Esophagus squamous epithelium (tissue), 5 donors: ENCODE measurements around the gene DNAJC30. TPM values are rescaled to one million over a fixed set of nuclear protein-coding genes. Genes with fewer than 3 reads are reported as not detected.

Experiments used
- DNase-seq: peaks from one replicate; lab custom pipeline; 2025; lab: John Stamatoyannopoulos, UW
- H3K27ac ChIP-seq, 4 donors: fragments of 200-600 bp; sonication (generic); one replicate each; pipeline ENCODE4 v1.5.1; 2016 to 2019; ENCODE audit warnings: mild to moderate bottlenecking in 1 of 4
- H3K27me3 ChIP-seq, 4 donors: fragments of 200-600 bp; sonication (generic); 1 replicate in 3 of 4; 2 replicates in 1 of 4; pipeline versions ENCODE4 v1.5.1 to v1.6.0; 2017 to 2021; ENCODE audit warnings: antibody characterized with exemption in 1 of 4
- H3K36me3 ChIP-seq, 3 donors: fragments of 200-600 bp; sonication (generic); one replicate each; pipeline ENCODE4 v1.5.1; 2016 to 2019
- H3K4me1 ChIP-seq, 3 donors: fragments of 200-600 bp; sonication (generic); one replicate each; pipeline ENCODE4 v1.5.1; 2017 to 2019
- H3K4me3 ChIP-seq, 4 donors: fragments of 200-600 bp; sonication (generic); 1 replicate in 3 of 4; 2 replicates in 1 of 4; pipeline ENCODE4 v1.5.1; 2016 to 2019; ENCODE audit warnings: mild to moderate bottlenecking in 2 of 4, moderate library complexity in 1 of 4
- H3K9me3 ChIP-seq, 3 donors: fragments of 200-600 bp; sonication (generic); one replicate each; pipeline ENCODE4 v1.5.1; 2016 to 2019
- POLR2A ChIP-seq, 4 donors: fragments of 450-650 bp; IDR thresholded peaks; one replicate each; pipeline ENCODE4 v1.6.1; 2017; ENCODE audit warnings: antibody characterized with exemption in 4 of 4, mild to moderate bottlenecking in 4 of 4, moderate library complexity in 3 of 4
- WGBS, 2 donors: methylation state at CpG; one replicate each; pipeline ENCODE4 v1.1.5; 2018; 5-methylcytosine and 5-hydroxymethylcytosine counted together
- intact Hi-C: fragments of 100-400 bp; cut with DNase I; formaldehyde crosslinking; loops from one replicate; pipeline ENCODE4 v1.15.0; 2022
- total RNA-seq, 4 donors: library from RNA; depleted of rRNA; stranded (reverse); fragments of >200 nt; gene quantifications; one replicate each; pipeline ENCODE4 v1.1.0, GENCODE V29; 2016
- TF ChIP-seq, protein P1 (sequence below), 6 experiments: fragments of 450-650 bp in 4 of 6; fragments of 200-600 bp in 2 of 6; sonication (generic) in 2 of 6; IDR thresholded peaks; one replicate each; pipeline ENCODE4 v1.5.1; 2016 to 2019; ENCODE audit warnings: antibody characterized with exemption in 6 of 6, mild to moderate bottlenecking in 4 of 6, moderate library complexity in 4 of 6
- donor health status: DM: yes; HTN: yes; CAD: no.

DNAJC30 gene
- total RNA-seq, 4 donors from 2014 or later, result 2.7 to 5.7 (median 4.8) TPM

- 46 to 61% methylated on average over 6 to 9 of the region's 9 CpGs for WGBS, 2 donors
- H3K4me3 ChIP-seq, result no peak overlapping the region
- no peak for DNase-seq
- intact Hi-C loops, result no loop called here
- peaks cover 4 to 19% (median 8%) of the 10 kb centered on the region in 3 donors for H3K4me1 ChIP-seq
- no peak overlapping the region for H3K27ac ChIP-seq
- peaks cover 6 to 94% (median 12%) of the 10 kb centered on the region in 4 donors for H3K27me3 ChIP-seq
- H3K36me3 ChIP-seq, result no peaks in the 10 kb centered on the region
- H3K9me3 ChIP-seq, result no peaks in the 10 kb centered on the region
- TF ChIP-seq, protein P1, sequence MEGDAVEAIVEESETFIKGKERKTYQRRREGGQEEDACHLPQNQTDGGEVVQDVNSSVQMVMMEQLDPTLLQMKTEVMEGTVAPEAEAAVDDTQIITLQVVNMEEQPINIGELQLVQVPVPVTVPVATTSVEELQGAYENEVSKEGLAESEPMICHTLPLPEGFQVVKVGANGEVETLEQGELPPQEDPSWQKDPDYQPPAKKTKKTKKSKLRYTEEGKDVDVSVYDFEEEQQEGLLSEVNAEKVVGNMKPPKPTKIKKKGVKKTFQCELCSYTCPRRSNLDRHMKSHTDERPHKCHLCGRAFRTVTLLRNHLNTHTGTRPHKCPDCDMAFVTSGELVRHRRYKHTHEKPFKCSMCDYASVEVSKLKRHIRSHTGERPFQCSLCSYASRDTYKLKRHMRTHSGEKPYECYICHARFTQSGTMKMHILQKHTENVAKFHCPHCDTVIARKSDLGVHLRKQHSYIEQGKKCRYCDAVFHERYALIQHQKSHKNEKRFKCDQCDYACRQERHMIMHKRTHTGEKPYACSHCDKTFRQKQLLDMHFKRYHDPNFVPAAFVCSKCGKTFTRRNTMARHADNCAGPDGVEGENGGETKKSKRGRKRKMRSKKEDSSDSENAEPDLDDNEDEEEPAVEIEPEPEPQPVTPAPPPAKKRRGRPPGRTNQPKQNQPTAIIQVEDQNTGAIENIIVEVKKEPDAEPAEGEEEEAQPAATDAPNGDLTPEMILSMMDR (IDR thresholded peaks at IDR 0.05), result no peak
- TF ChIP-seq POLR2A (IDR thresholded peaks at IDR 0.05), result no peak
Measured at GRCh38 chr7:73649576-73649975, 33.7 kb downstream of the DNAJC30 start.

- intact Hi-C loops, result no loop called here
- TF ChIP-seq POLR2A (IDR thresholded peaks at IDR 0.05), result no peak
- TF ChIP-seq, protein P1 (IDR thresholded peaks at IDR 0.05), result no peak
- H3K4me1 ChIP-seq, result peaks cover 4 to 19% (median 8%) of the 10 kb centered on the region in 3 donors
- no peak overlapping the region for H3K4me3 ChIP-seq
- no peaks in the 10 kb centered on the region for H3K36me3 ChIP-seq
- WGBS, 2 donors, result 40% methylated on average over 1 of the region's 1 CpG
- DNase-seq, result no peak
- no peak overlapping the region for H3K27ac ChIP-seq
- no peaks in the 10 kb centered on the region for H3K9me3 ChIP-seq
- peaks cover 6 to 100% (median 12%) of the 10 kb centered on the region in 4 donors for H3K27me3 ChIP-seq
Measured at GRCh38 chr7:73648593-73649332, 34.5 kb downstream of the DNAJC30 start.

DNA sequence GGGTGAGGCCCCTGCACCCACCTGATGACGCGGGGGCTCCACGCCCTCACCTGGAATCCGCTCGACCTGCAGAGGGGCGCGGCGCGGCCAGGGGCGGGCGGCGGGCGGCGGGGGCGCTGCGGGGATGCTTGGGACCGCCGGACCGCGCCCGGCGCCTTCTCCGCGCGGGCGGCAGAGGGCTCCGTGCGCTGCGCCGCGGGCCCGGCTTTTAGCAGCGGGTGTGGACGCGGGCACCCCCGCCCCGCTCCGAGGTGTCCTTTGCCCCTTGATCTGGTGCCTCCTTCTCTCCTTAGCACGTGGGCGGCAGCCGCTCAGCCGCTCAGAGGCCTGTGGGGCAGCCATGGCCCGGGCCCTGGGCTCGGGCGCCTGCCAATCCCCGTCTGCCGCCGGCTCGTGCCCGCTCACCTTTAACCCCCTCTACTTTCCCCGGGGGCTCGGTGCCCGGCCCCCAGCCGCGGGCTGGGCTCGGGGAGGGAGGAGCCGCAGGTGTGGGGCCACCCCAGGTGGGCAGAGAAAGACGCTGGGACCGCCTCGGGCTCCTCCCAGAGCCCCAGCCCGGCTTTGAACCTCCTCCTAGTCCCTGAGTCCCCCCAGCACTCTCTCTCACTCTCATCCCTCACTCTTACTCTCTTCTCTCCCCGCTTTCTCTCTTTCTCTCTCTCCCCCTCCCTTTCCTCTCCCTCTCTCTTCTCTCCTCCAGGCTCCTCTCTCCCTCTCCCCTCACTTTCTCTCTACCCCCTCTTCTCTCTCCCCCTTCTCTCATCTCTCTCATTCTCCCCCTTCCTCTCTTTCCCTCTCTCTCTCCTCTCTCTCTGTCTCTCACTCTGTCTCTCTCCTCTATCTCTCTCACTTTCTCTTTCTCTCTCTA is 35.3 kb downstream of the DNAJC30 start:
- intact Hi-C loops, result no loop called here
- Histone ChIP-seq H3K4me3 (peak overlapping the region; percentile 5 to 64 (median 40)), H3K27ac (no peak overlapping the region), H3K36me3 (no peaks in the 10 kb centered on the region), H3K27me3 (peaks cover 6 to 100% (median 12%) of the 10 kb centered on the region in 4 donors), H3K9me3 (no peaks in the 10 kb centered on the region), H3K4me1 (peaks cover 4 to 19% (median 8%) of the 10 kb centered on the region in 3 donors)
- TF ChIP-seq POLR2A (IDR thresholded peaks at IDR 0.05), result no peak
- TF ChIP-seq, protein P1 (IDR thresholded peaks at IDR 0.05), result peak in 1 of 6 experiments; percentile 8
- 5% methylated on average over 5 of the region's 62 CpGs for WGBS, 2 donors
- no peak for DNase-seq

- no peaks in the 10 kb centered on the region for H3K9me3 ChIP-seq
- no peak for DNase-seq
- intact Hi-C loops, result no loop called here
- H3K4me3 ChIP-seq, result peak overlapping the region in 2 of 4 donors; percentile 45 to 64
- no peaks in the 10 kb centered on the region for H3K36me3 ChIP-seq
- no peak overlapping the region for H3K27ac ChIP-seq
- TF ChIP-seq, protein P1 (IDR thresholded peaks at IDR 0.05), result no peak
- no peak for TF ChIP-seq POLR2A (IDR thresholded peaks at IDR 0.05)
- WGBS, 2 donors, result no CpG with 5 or more reads among the region's 16 CpGs
- H3K4me1 ChIP-seq, result peaks cover 4 to 19% (median 8%) of the 10 kb centered on the region in 3 donors
- peaks cover 6 to 100% (median 12%) of the 10 kb centered on the region in 4 donors for H3K27me3 ChIP-seq
Measured at GRCh38 chr7:73646785-73647724, 36.2 kb downstream of the DNAJC30 start.
